Transverse colon (tissue), 4 donors: ENCODE measurements around the gene ZNRD2. TPM values are rescaled to one million over a fixed set of nuclear protein-coding genes. Genes with fewer than 3 reads are reported as not detected.

ENCODE experiments used
- DNase-seq: peaks from one replicate; pipeline ENCODE4 v3.0.0-alpha.2; 2019
- H3K27ac ChIP-seq, 4 donors: fragments of 200-600 bp; sonication (generic); 2 replicates each; pipeline ENCODE4 v1.5.1; 2016 to 2018; ENCODE audit warnings: inconsistent platforms in 4 of 4
- H3K27me3 ChIP-seq: fragments of 200-600 bp; sonication (generic); 2 replicates; pipeline ENCODE4 v1.5.1; 2017; ENCODE audit warnings: inconsistent platforms
- H3K36me3 ChIP-seq, 4 donors: fragments of 200-600 bp; sonication (generic); 2 replicates each; pipeline ENCODE4 v1.5.1; 2017 to 2019; ENCODE audit warnings: inconsistent platforms in 4 of 4
- H3K4me1 ChIP-seq, 4 donors: fragments of 200-600 bp; sonication (generic); 2 replicates each; pipeline ENCODE4 v1.5.1; 2017 to 2020; ENCODE audit warnings: inconsistent platforms in 4 of 4
- H3K4me3 ChIP-seq, 4 donors: fragments of 200-600 bp; sonication (generic); 1 replicate in 1 of 4; 2 replicates in 3 of 4; pipeline versions ENCODE4 v1.5.1 to v1.6.1; 2017 to 2019; ENCODE audit warnings: inconsistent platforms in 4 of 4
- H3K9me3 ChIP-seq, 2 donors: fragments of 200-600 bp; sonication (generic); 2 replicates each; pipeline ENCODE4 v1.5.1; 2017 to 2019; ENCODE audit warnings: inconsistent platforms in 2 of 2
- EP300 ChIP-seq: sonication (generic); formaldehyde crosslinking; IDR thresholded peaks from one replicate; pipeline ENCODE4 v1.6.1; 2017; ENCODE audit warnings: antibody characterized with exemption, low read depth
- POLR2A ChIP-seq: fragments of 450-650 bp; IDR thresholded peaks from one replicate; pipeline ENCODE4 v1.6.1; 2016; ENCODE audit warnings: antibody characterized with exemption, mild to moderate bottlenecking, moderate library complexity
- POLR2AphosphoS5 ChIP-seq, 3 donors: sonication (generic); formaldehyde crosslinking; IDR thresholded peaks; one replicate each; pipeline ENCODE4 v1.6.1; 2016; ENCODE audit warnings: antibody characterized with exemption in 3 of 3
- WGBS, 2 donors: methylation state at CpG; one replicate each; pipeline ENCODE4 v1.1.5; 2018; ENCODE audit warnings: low coverage in 1 of 2; 5-methylcytosine and 5-hydroxymethylcytosine counted together
- in situ Hi-C, 4 donors: fragments of 200-750 bp; cut with MboI; loops; one replicate each; pipeline versions ENCODE4 v1.15.0 to v1.15.1; 2017; ENCODE audit warnings: low sequenced_read_pairs in 3 of 4, low pct_ligation_motif_present in 1 of 4, low pct_unique_long_range_greater_than_20kb in 1 of 4
- intact Hi-C: fragments of 100-400 bp; cut with DNase I; formaldehyde crosslinking; loops from one replicate; pipeline ENCODE4 v1.15.1; 2023; ENCODE audit warnings: low total_unique reads
- total RNA-seq, 4 donors: library from RNA; depleted of rRNA; stranded (reverse); fragments of >200 nt; gene quantifications; one replicate each; pipeline ENCODE4 v1.1.0, GENCODE V29; 2016
- TF ChIP-seq, protein P1 (sequence below), 5 experiments: fragments of 200-600 bp in 3 of 5; fragments of 450-650 bp in 2 of 5; sonication (generic) in 3 of 5; IDR thresholded peaks; 1 replicate in 2 of 5; 2 replicates in 3 of 5; pipeline ENCODE4 v1.5.1; 2016 to 2017; ENCODE audit warnings: antibody characterized with exemption in 5 of 5, inconsistent platforms in 3 of 5, mild to moderate bottlenecking in 2 of 5, moderate library complexity in 1 of 5

The ZNRD2 gene
- total RNA-seq, 4 donors from 2014 or later: 6.4 to 38.4 (median 27.9) TPM

- in situ Hi-C loops (no loop called here), intact Hi-C loops (loop anchor here (5.0 kb wide), 1 partner anchor 34 kb away; no protein-coding TSS in a partner anchor)
- no peaks in the 10 kb centered on the region for H3K27me3 ChIP-seq
- no peak for TF ChIP-seq POLR2AphosphoS5 (IDR thresholded peaks at IDR 0.05)
- TF ChIP-seq, protein P1, sequence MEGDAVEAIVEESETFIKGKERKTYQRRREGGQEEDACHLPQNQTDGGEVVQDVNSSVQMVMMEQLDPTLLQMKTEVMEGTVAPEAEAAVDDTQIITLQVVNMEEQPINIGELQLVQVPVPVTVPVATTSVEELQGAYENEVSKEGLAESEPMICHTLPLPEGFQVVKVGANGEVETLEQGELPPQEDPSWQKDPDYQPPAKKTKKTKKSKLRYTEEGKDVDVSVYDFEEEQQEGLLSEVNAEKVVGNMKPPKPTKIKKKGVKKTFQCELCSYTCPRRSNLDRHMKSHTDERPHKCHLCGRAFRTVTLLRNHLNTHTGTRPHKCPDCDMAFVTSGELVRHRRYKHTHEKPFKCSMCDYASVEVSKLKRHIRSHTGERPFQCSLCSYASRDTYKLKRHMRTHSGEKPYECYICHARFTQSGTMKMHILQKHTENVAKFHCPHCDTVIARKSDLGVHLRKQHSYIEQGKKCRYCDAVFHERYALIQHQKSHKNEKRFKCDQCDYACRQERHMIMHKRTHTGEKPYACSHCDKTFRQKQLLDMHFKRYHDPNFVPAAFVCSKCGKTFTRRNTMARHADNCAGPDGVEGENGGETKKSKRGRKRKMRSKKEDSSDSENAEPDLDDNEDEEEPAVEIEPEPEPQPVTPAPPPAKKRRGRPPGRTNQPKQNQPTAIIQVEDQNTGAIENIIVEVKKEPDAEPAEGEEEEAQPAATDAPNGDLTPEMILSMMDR (IDR thresholded peaks at IDR 0.05): no peak
- TF ChIP-seq POLR2A: no peak
- TF ChIP-seq EP300: no peak
- H3K36me3 ChIP-seq: peaks cover 0 to 16% (median 6%) of the 10 kb centered on the region in 4 donors
- H3K4me1 ChIP-seq: peaks cover 38 to 65% (median 55%) of the 10 kb centered on the region in 4 donors
- 4% methylated on average over 21 of the region's 26 CpGs; no CpG with 5 or more reads in 1 of the 2 donors for WGBS, 2 donors
- H3K27ac ChIP-seq: peak overlapping the region; percentile 96 to 98 (median 96)
- no peak for DNase-seq
- H3K4me3 ChIP-seq: peak overlapping the region; percentile 80 to 94 (median 86)
- H3K9me3 ChIP-seq: no peaks in the 10 kb centered on the region
Observed at GRCh38 chr11:65576232-65576866, 6.1 kb downstream of the ZNRD2 start.

GRCh38 chr11:65576867-65577755, 6.8 kb downstream of the ZNRD2 start:
- Histone ChIP-seq H3K9me3 (no peaks in the 10 kb centered on the region), H3K4me3 (peak overlapping the region; percentile 80 to 94 (median 86)), H3K27ac (peak overlapping the region; percentile 96 to 98 (median 96)), H3K36me3 (peaks cover 0 to 22% (median 6%) of the 10 kb centered on the region in 4 donors), H3K27me3 (no peaks in the 10 kb centered on the region), H3K4me1 (peaks cover 31 to 57% (median 47%) of the 10 kb centered on the region in 4 donors)
- WGBS, 2 donors: 28% methylated on average over 13 of the region's 18 CpGs; no CpG with 5 or more reads in 1 of the 2 donors
- in situ Hi-C loops: no loop called here
- DNase-seq: peak; percentile 81
- TF ChIP-seq POLR2A: peak; percentile 48
- TF ChIP-seq, protein P1 (IDR thresholded peaks at IDR 0.05): no peak
- no peak for TF ChIP-seq EP300
- TF ChIP-seq POLR2AphosphoS5 (IDR thresholded peaks at IDR 0.05): peak; percentile 31 to 73 (median 51)
- intact Hi-C loops: loop anchor here (5.0 kb wide), 1 partner anchor 35 kb away; no protein-coding TSS in a partner anchor

DNA sequence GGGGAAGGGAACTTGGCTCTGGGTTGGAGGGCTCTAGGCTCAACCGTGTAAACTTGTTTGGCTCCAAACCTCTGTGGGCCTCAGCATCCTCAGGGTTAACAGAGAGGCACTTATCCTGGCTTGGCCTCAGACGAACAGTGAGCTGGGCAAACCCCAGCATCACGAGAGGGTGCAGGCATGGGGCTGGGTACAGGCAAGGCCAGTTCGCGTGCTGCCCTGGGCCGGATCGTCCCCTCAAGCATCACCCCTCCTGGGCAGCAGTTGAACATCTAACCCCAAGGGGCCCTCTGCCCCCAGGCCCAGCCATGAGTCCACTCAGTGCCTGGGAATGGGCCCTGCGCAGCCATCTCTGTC, 7.5 kb downstream of the ZNRD2 start:
- intact Hi-C loops: loop anchor here (5.0 kb wide), 1 partner anchor 35 kb away; no protein-coding TSS in a partner anchor
- H3K27ac ChIP-seq: peak overlapping the region; percentile 96 to 98 (median 96)
- H3K4me1 ChIP-seq: peaks cover 30 to 56% (median 46%) of the 10 kb centered on the region in 4 donors
- WGBS, 2 donors: 69% methylated on average over 7 of the region's 8 CpGs; no CpG with 5 or more reads in 1 of the 2 donors
- TF ChIP-seq, protein P1 (IDR thresholded peaks at IDR 0.05): no peak
- H3K27me3 ChIP-seq: no peaks in the 10 kb centered on the region
- H3K36me3 ChIP-seq: peaks cover 0 to 22% (median 6%) of the 10 kb centered on the region in 4 donors
- DNase-seq: peak; percentile 15
- peak overlapping the region; percentile 80 to 94 (median 86) for H3K4me3 ChIP-seq
- no peaks in the 10 kb centered on the region for H3K9me3 ChIP-seq
- in situ Hi-C loops: no loop called here

- Histone ChIP-seq H3K9me3 (no peaks in the 10 kb centered on the region), H3K27ac (peak overlapping the region; percentile 96 to 98 (median 96)), H3K4me1 (peaks cover 28 to 53% (median 44%) of the 10 kb centered on the region in 4 donors), H3K4me3 (peak overlapping the region in 1 of 4 donors; percentile 83), H3K27me3 (no peaks in the 10 kb centered on the region), H3K36me3 (peaks cover 0 to 22% (median 6%) of the 10 kb centered on the region in 4 donors)
- in situ Hi-C loops: no loop called here
- DNase-seq: peak; percentile 6
- TF ChIP-seq, protein P1 (IDR thresholded peaks at IDR 0.05): no peak
- no peak for TF ChIP-seq POLR2A
- no peak for TF ChIP-seq POLR2AphosphoS5 (IDR thresholded peaks at IDR 0.05)
- no peak for TF ChIP-seq EP300
- intact Hi-C loops: loop anchor here (5.0 kb wide), 1 partner anchor 36 kb away; no protein-coding TSS in a partner anchor
- WGBS, 2 donors: 91 to 96% methylated on average over 7 of the region's 7 CpGs
Observed at GRCh38 chr11:65578134-65578533, 7.9 kb downstream of the ZNRD2 start.
